Measurements from ENCODE around the gene ARHGEF11.

Gene ARHGEF11

GRCh38 chr1:156925154-156926010 is 120.2 kb downstream of the ARHGEF11 start:
- Histone ChIP-seq H3K27ac (no peak overlapping the region), H4K20me1 (peaks cover 0 to 56% (median 7%) of the 10 kb centered on the region in 11 experiments; a peak in 11 of 22 replicates), H3K9ac (no peak overlapping the region), H3K4me2 (no peak overlapping the region), H3K36me3 (no peaks in the 10 kb centered on the region), H3K27me3 (peaks cover 91 to 100% (median 99%) of the 10 kb centered on the region in 11 experiments), H3K4me3 (no peak overlapping the region), H3K9me3 (replicated peaks in 1 of 11) (peaks cover 0 to 5% (median under 1%) of the 10 kb centered on the region in 11 experiments; a peak in 9 of 22 replicates), H3K4me1 (peaks cover 0 to 27% (median 12%) of the 10 kb centered on the region in 10 experiments; a peak in 15 of 20 replicates)
- TF ChIP-seq Cebpa-rat (IDR thresholded peaks at IDR 0.05) = no peak

- H4K20me1 ChIP-seq = peaks cover 0 to 52% (median 7%) of the 10 kb centered on the region in 11 experiments; a peak in 11 of 22 replicates
- H3K27me3 ChIP-seq = peaks cover 96 to 100% (median 100%) of the 10 kb centered on the region in 11 experiments
- no peak overlapping the region for H3K4me2 ChIP-seq
- H3K36me3 ChIP-seq = no peaks in the 10 kb centered on the region
- no peak overlapping the region for H3K27ac ChIP-seq
- H3K4me1 ChIP-seq = peaks cover 0 to 26% (median 12%) of the 10 kb centered on the region in 10 experiments; a peak in 14 of 20 replicates
- no peak overlapping the region for H3K4me3 ChIP-seq
- peaks cover 0 to 11% (median 3%) of the 10 kb centered on the region in 11 experiments; a peak in 9 of 22 replicates for H3K9me3 ChIP-seq (replicated peaks in 1 of 11)
- no peak overlapping the region for H3K9ac ChIP-seq
- no peak for TF ChIP-seq Cebpa-rat (IDR thresholded peaks at IDR 0.05)
These were observed 120.9 kb downstream of the ARHGEF11 start for GRCh38 chr1:156924478-156925153.

GRCh38 chr1:156923670-156924477 is 121.7 kb downstream of the ARHGEF11 start:
- Histone ChIP-seq H3K4me2 (no peak overlapping the region), H3K9me3 (replicated peaks in 1 of 11) (peaks cover 0 to 13% (median 7%) of the 10 kb centered on the region in 11 experiments; a peak in 10 of 22 replicates), H3K27ac (no peak overlapping the region), H3K4me1 (peaks cover 0 to 26% (median 12%) of the 10 kb centered on the region in 10 experiments; a peak in 14 of 20 replicates), H3K9ac (no peak overlapping the region), H3K36me3 (no peaks in the 10 kb centered on the region), H4K20me1 (peaks cover 0 to 45% (median 7%) of the 10 kb centered on the region in 11 experiments; a peak in 9 of 22 replicates), H3K27me3 (peaks cover 94 to 100% (median 100%) of the 10 kb centered on the region in 11 experiments), H3K4me3 (no peak overlapping the region)
- TF ChIP-seq Cebpa-rat (IDR thresholded peaks at IDR 0.05) = no peak

- Histone ChIP-seq H4K20me1 (peaks cover 0 to 40% (median 7%) of the 10 kb centered on the region in 11 experiments; a peak in 9 of 22 replicates), H3K4me3 (no peak overlapping the region), H3K36me3 (no peaks in the 10 kb centered on the region; a peak in 1 of 22 replicates), H3K9ac (no peak overlapping the region), H3K4me2 (no peak overlapping the region), H3K27ac (no peak overlapping the region), H3K4me1 (peaks cover 0 to 19% (median 11%) of the 10 kb centered on the region in 10 experiments; a peak in 14 of 20 replicates), H3K9me3 (replicated peaks in 1 of 11) (peaks cover 5 to 21% (median 12%) of the 10 kb centered on the region in 11 experiments; a peak in 20 of 22 replicates), H3K27me3 (peaks cover 89 to 100% (median 94%) of the 10 kb centered on the region in 11 experiments)
- TF ChIP-seq Cebpa-rat (IDR thresholded peaks at IDR 0.05) = no peak
These were observed 122.4 kb downstream of the ARHGEF11 start for GRCh38 chr1:156922986-156923669.

- Histone ChIP-seq H3K9me3 (replicated peaks in 1 of 11) (peaks cover 12 to 31% (median 19%) of the 10 kb centered on the region in 11 experiments; a peak in 20 of 22 replicates), H3K4me2 (no peak overlapping the region), H3K27ac (no peak overlapping the region), H3K4me1 (peaks cover 0 to 11% (median 2%) of the 10 kb centered on the region in 10 experiments; a peak in 9 of 20 replicates), H3K9ac (no peak overlapping the region), H3K4me3 (no peak overlapping the region), H4K20me1 (peaks cover 0 to 22% (median 0%) of the 10 kb centered on the region in 11 experiments; a peak in 7 of 22 replicates), H3K36me3 (no peaks in the 10 kb centered on the region; a peak in 1 of 22 replicates), H3K27me3 (peaks cover 69 to 82% (median 74%) of the 10 kb centered on the region in 11 experiments)
- no peak for TF ChIP-seq Cebpa-rat (IDR thresholded peaks at IDR 0.05)
These were observed 124.5 kb downstream of the ARHGEF11 start for GRCh38 chr1:156921053-156921529.

GRCh38 chr1:156920233-156921052 is 125.1 kb downstream of the ARHGEF11 start, which contains the start of gene LRRC71:
Gene LRRC71, plus strand, starts transcription at chr1:156920632. Its CDS starts 172 bp downstream, at chr1:156920804.
- Histone ChIP-seq H3K27ac (no peak within 1 kb of the TSS), H3K27me3 (peaks cover 63 to 75% (median 67%) of the 10 kb centered on the region in 11 experiments), H3K36me3 (no peaks in the 10 kb centered on the region; a peak in 1 of 22 replicates), H3K9me3 (replicated peaks in 1 of 11) (peaks cover 12 to 31% (median 19%) of the 10 kb centered on the region in 11 experiments; a peak in 20 of 22 replicates), H3K9ac (no peak within 1 kb of the TSS), H3K4me1 (peaks cover 0 to 6% (median 0%) of the 10 kb centered on the region in 10 experiments; a peak in 1 of 20 replicates), H3K4me3 (no peak within 1 kb of the TSS), H4K20me1 (peaks cover 0 to 18% (median 0%) of the 10 kb centered on the region in 11 experiments; a peak in 7 of 22 replicates), H3K4me2 (peak within 1 kb of the TSS in 5 of 11 experiments; percentile 3 to 40 (median 25); a peak in 4 of 22 replicates)
- no peak for TF ChIP-seq Cebpa-rat (IDR thresholded peaks at IDR 0.05)

- H3K9ac ChIP-seq = no peak overlapping the region
- TF ChIP-seq Cebpa-rat (IDR thresholded peaks at IDR 0.05) = no peak
- no peak overlapping the region for H3K4me3 ChIP-seq
- no peak overlapping the region for H3K27ac ChIP-seq
- H3K4me2 ChIP-seq = no peak overlapping the region
- H4K20me1 ChIP-seq = peaks cover 0 to 6% (median 0%) of the 10 kb centered on the region in 11 experiments; a peak in 1 of 22 replicates
- peaks cover 11 to 19% (median 14%) of the 10 kb centered on the region in 10 experiments; a peak in 19 of 20 replicates for H3K4me1 ChIP-seq
- H3K36me3 ChIP-seq = no peaks in the 10 kb centered on the region; a peak in 2 of 22 replicates
- peaks cover 3 to 15% (median 7%) of the 10 kb centered on the region in 11 experiments; a peak in 20 of 22 replicates for H3K27me3 ChIP-seq
- peaks cover 11 to 21% (median 16%) of the 10 kb centered on the region in 11 experiments; a peak in 20 of 22 replicates for H3K9me3 ChIP-seq (replicated peaks in 1 of 11)
These were observed 131.1 kb downstream of the ARHGEF11 start for GRCh38 chr1:156914440-156914856.
